ENCODE measurements around the gene ANGPTL8.

The ANGPTL8 gene

DNA sequence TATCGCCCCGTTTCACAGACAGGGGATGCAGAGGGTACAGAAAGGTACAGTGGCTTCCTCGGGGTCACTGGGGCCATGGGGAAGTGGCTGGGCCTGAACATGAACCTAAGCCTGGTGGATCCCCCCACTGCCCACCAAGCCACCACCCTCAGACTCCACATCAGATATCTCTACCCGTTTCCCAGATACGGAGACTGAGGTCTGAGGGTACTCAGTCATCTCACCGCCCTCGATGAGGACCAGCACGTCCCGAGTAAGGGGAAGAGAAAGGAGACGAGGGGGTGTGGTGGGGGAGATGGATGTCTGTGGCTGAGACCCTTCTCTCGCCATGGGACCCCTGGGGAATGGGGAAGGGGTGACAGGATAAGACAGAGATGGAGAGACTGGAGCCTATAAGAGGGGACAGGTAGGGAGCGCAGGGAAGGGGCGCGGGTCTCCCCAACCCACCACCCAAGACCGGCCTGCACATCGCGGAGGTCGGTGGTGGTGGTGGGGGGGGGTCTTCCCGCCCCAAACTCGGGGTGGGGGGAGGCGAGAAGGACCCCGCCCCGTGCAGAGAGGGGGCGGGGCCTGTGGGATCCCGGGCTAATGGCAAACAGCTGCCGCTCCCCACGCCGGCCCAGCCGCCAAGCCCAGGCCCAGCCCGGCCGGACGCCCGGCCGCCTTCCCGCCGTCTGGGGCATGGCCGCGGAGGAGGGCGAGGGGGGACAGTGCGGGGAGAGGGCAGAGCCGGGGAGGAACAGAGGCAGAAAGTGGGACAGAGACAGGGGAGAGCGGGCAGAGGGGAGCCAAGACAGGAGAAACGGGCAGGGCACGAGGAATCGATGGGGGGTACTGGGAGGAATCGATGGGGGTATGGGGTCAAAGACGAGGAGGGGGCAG, 42.8 kb upstream of the ANGPTL8 start:
- Histone ChIP-seq H4K20me1 (ENCODE audit: insufficient read depth, low read length) (no peaks in the 10 kb centered on the region), H2AFZ (ENCODE audit: low read depth, low read length) (peak overlapping the region; percentile 42; the same call in 1 of the 2 replicates), H3K27ac (ENCODE audit: low read length) (no peak overlapping the region), H3K4me1 (ENCODE audit: low read length) (peaks cover 22% of the 10 kb centered on the region), H3K9ac (ENCODE audit: low read length) (peak overlapping the region; percentile 76), H3K9me3 (ENCODE audit: insufficient read depth, low read length) (no peaks in the 10 kb centered on the region), H3K27me3 (ENCODE audit: low read depth, low read length) (peaks cover 12% of the 10 kb centered on the region), H3K36me3 (replicated peaks; ENCODE audit: low read depth, low read length) (peaks cover 4% of the 10 kb centered on the region), H3K4me2 (ENCODE audit: low read length) (peak overlapping the region; percentile 99), H3K79me2 (ENCODE audit: low read length) (no peaks in the 10 kb centered on the region), H3K4me3 (ENCODE audit: low read length) (peak overlapping the region; percentile 92)
- TF ChIP-seq EZH2phosphoT487 (IDR thresholded peaks at IDR 0.05; ENCODE audit: low read depth): no peak
- TF ChIP-seq, protein P1, sequence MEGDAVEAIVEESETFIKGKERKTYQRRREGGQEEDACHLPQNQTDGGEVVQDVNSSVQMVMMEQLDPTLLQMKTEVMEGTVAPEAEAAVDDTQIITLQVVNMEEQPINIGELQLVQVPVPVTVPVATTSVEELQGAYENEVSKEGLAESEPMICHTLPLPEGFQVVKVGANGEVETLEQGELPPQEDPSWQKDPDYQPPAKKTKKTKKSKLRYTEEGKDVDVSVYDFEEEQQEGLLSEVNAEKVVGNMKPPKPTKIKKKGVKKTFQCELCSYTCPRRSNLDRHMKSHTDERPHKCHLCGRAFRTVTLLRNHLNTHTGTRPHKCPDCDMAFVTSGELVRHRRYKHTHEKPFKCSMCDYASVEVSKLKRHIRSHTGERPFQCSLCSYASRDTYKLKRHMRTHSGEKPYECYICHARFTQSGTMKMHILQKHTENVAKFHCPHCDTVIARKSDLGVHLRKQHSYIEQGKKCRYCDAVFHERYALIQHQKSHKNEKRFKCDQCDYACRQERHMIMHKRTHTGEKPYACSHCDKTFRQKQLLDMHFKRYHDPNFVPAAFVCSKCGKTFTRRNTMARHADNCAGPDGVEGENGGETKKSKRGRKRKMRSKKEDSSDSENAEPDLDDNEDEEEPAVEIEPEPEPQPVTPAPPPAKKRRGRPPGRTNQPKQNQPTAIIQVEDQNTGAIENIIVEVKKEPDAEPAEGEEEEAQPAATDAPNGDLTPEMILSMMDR (IDR thresholded peaks at IDR 0.05; ENCODE audit: low read depth, low read length): no peak

DNA sequence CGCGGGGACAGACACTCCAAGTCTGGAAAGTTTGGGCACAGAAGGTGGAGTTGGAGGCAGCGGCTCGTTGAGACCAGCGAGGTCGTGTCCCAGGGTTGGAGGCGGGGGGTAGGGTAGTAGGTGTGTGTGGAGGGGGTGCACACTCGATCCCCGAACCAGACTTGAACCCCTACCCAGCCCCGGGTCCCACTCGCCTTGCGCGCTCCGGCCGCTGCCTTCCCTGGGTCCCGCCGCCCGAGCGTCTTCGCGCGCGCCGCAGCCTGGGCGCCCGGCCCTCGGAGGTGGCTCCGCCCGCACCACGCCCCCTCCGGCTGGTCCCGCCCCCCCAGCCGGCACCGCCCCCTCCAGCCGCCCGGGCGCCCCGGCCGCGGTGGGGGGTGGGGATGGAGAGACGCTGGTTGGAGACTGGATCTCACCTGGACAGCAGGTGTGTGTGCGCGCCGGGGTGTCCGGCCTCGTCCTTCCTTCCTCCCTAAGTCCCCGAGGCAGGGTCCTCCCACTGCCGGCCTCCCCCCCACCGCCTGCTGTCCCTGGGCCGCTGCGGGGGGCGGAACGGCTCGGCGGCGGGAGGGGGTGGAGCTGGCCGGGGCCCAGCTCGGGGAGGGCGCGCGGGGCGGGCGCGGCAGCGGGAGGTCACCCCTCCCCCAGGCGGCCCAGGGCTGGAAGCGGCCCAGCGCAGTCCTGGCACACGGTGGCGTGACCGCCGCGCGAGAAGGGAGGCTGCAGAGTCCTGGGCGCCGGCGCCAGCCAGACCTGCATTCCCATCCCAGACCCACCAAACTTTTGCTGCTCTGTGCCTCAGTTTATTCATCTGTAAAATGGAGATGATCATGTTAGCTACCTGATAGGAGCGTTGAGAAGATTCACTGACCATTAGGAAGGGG, 41.9 kb upstream of the ANGPTL8 start, which contains the start of gene KANK2:
TSS of gene KANK2 (minus strand) at position 255 of the 884 bp plus-strand sequence. CDS start 3,034 bp downstream, outside the sequence.
- no peaks in the 10 kb centered on the region for H3K36me3 ChIP-seq (replicated peaks; ENCODE audit: low read depth, low read length)
- H3K4me2 ChIP-seq (ENCODE audit: low read length): peak within 1 kb of the TSS; percentile 99
- H3K27ac ChIP-seq (ENCODE audit: low read length): no peak within 1 kb of the TSS
- no peaks in the 10 kb centered on the region for H3K79me2 ChIP-seq (ENCODE audit: low read length)
- peak within 1 kb of the TSS; percentile 42; the same call in 1 of the 2 replicates for H2AFZ ChIP-seq (ENCODE audit: low read depth, low read length)
- peaks cover 31% of the 10 kb centered on the region for H3K4me1 ChIP-seq (ENCODE audit: low read length)
- peaks cover 12% of the 10 kb centered on the region for H3K27me3 ChIP-seq (ENCODE audit: low read depth, low read length)
- TF ChIP-seq, protein P1 (IDR thresholded peaks at IDR 0.05; ENCODE audit: low read depth, low read length): 0 out of 2 replicates have a peak, but pooled peaks have one; percentile 9
- no peak for TF ChIP-seq EZH2phosphoT487 (IDR thresholded peaks at IDR 0.05; ENCODE audit: low read depth)
- H3K9me3 ChIP-seq (ENCODE audit: insufficient read depth, low read length): no peaks in the 10 kb centered on the region
- peak within 1 kb of the TSS; percentile 92 for H3K4me3 ChIP-seq (ENCODE audit: low read length)
- H4K20me1 ChIP-seq (ENCODE audit: insufficient read depth, low read length): no peaks in the 10 kb centered on the region
- H3K9ac ChIP-seq (ENCODE audit: low read length): peak within 1 kb of the TSS; percentile 76

DNA sequence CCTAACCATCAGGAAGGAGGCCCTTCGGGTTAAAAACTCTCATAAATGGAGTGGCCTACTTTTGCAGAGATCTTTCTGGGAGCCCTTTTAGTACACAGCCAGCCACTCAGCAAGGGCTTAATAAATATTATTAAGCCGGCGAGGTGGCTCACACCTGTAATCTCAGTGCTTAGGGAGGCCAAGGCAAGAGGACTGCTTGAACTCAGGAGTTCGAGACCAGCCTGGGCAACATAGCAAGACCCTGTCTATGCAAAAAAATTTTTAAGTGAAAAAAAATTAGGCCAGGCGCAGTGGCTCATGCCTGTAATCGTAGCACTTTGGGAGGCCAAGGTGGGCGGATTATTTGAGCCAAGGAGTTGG, 41.3 kb upstream of the ANGPTL8 start:
- H4K20me1 ChIP-seq (ENCODE audit: insufficient read depth, low read length): no peaks in the 10 kb centered on the region
- no peak overlapping the region for H3K27ac ChIP-seq (ENCODE audit: low read length)
- H3K9ac ChIP-seq (ENCODE audit: low read length): peak overlapping the region; percentile 76
- H3K4me1 ChIP-seq (ENCODE audit: low read length): peaks cover 37% of the 10 kb centered on the region
- peaks cover 12% of the 10 kb centered on the region for H3K27me3 ChIP-seq (ENCODE audit: low read depth, low read length)
- no peaks in the 10 kb centered on the region for H3K79me2 ChIP-seq (ENCODE audit: low read length)
- no peak for TF ChIP-seq EZH2phosphoT487 (IDR thresholded peaks at IDR 0.05; ENCODE audit: low read depth)
- TF ChIP-seq, protein P1 (IDR thresholded peaks at IDR 0.05; ENCODE audit: low read depth, low read length): no peak
- H3K4me3 ChIP-seq (ENCODE audit: low read length): peak overlapping the region; percentile 92
- H3K36me3 ChIP-seq (replicated peaks; ENCODE audit: low read depth, low read length): no peaks in the 10 kb centered on the region
- no peaks in the 10 kb centered on the region for H3K9me3 ChIP-seq (ENCODE audit: insufficient read depth, low read length)
- H2AFZ ChIP-seq (ENCODE audit: low read depth, low read length): no peak overlapping the region
- H3K4me2 ChIP-seq (ENCODE audit: low read length): peak overlapping the region; percentile 99
